GM23248 (cell line): ENCODE measurements around the gene ARHGEF12.

Experiments used
- EZH2 ChIP-seq: fragments of 200-600 bp; sonication (generic); IDR thresholded peaks from 2 replicates; pipeline ENCODE4 v1.6.1; 2018; ENCODE audit warnings: antibody characterized with exemption, mild to moderate bottlenecking; ENCODE audit not compliant: insufficient read depth, poor library complexity, severe bottlenecking
- EZH2phosphoT487 ChIP-seq: fragments of 200-600 bp; sonication (generic); IDR thresholded peaks from 2 replicates; pipeline ENCODE4 v1.6.1; 2018; ENCODE audit warnings: antibody characterized with exemption, moderate library complexity, mild to moderate bottlenecking, low read depth; ENCODE audit not compliant: insufficient read depth

GRCh38 chr11:120523196-120523595, 187.0 kb downstream of the ARHGEF12 start:
- TF ChIP-seq EZH2phosphoT487 (no peak), EZH2 (no peak)
